Measurements from ENCODE around the gene DYNLT5.
"Not testable (repeated sequence)": the region's sequence is repeated elsewhere in the genome, so short reads cannot be mapped to it uniquely, and the experiment has no call there.

- TF ChIP-seq CTCF, POLR2A (IDR thresholded peaks at IDR 0.05): not testable (repeated sequence)
These were observed 43.6 kb downstream of the DYNLT5 start for GRCh38 chr1:66795839-66796238.
